Osteocyte (in vitro differentiated cells): Measurements from ENCODE around the gene IFI27L2. TPM values are rescaled to one million over a fixed set of nuclear protein-coding genes. Genes with fewer than 3 reads are reported as not detected.

Source experiments
- DNase-seq: peaks from one replicate; pipeline ENCODE4 v3.0.0; 2021; ENCODE audit warnings: mixed read lengths; ENCODE audit not compliant: unreplicated experiment; ENCODE audit errors: extremely low spot score
- H3K27ac Mint-ChIP-seq: one replicate; pipeline ENCODE4 v1.8.0; 2021; ENCODE audit warnings: mild to moderate bottlenecking, mixed read lengths; ENCODE audit not compliant: unreplicated experiment
- H3K27me3 Mint-ChIP-seq: one replicate; pipeline ENCODE4 v1.8.0; 2021; ENCODE audit warnings: mixed read lengths; ENCODE audit not compliant: unreplicated experiment
- H3K36me3 Mint-ChIP-seq: one replicate; pipeline ENCODE4 v1.8.0; 2021; ENCODE audit warnings: mixed read lengths; ENCODE audit not compliant: unreplicated experiment
- H3K4me1 Mint-ChIP-seq: one replicate; pipeline ENCODE4 v1.8.0; 2021; ENCODE audit warnings: mixed read lengths; ENCODE audit not compliant: unreplicated experiment
- H3K4me3 Mint-ChIP-seq: one replicate; pipeline ENCODE4 v1.8.0; 2021; ENCODE audit warnings: mild to moderate bottlenecking, moderate library complexity, mixed read lengths; ENCODE audit not compliant: unreplicated experiment
- H3K9me3 Mint-ChIP-seq: one replicate; pipeline ENCODE4 v1.8.0; 2021; ENCODE audit warnings: mixed read lengths; ENCODE audit not compliant: unreplicated experiment
- CTCF ChIP-seq: fragments of 200-600 bp; sonication (generic); IDR thresholded peaks from 2 replicates; pipeline ENCODE4 v1.5.0; 2021; ENCODE audit warnings: antibody characterized with exemption, mild to moderate bottlenecking, moderate library complexity
- total RNA-seq: library from RNA; stranded (reverse); gene quantifications from 2 replicates; pipeline ENCODE4 v1.2.1, GENCODE V29; 2021

The IFI27L2 gene
- total RNA-seq, 1 donor from 2014 or later: 44.7 TPM

- no peak for TF ChIP-seq CTCF
- peaks cover 7% of the 10 kb centered on the region for H3K4me1 Mint-ChIP-seq
- no peaks in the 10 kb centered on the region for H3K9me3 Mint-ChIP-seq
- no peak for DNase-seq
- H3K27ac Mint-ChIP-seq: no peak overlapping the region
- H3K36me3 Mint-ChIP-seq: no peaks in the 10 kb centered on the region
- H3K27me3 Mint-ChIP-seq: peaks cover 42% of the 10 kb centered on the region
- no peak overlapping the region for H3K4me3 Mint-ChIP-seq
Measured at GRCh38 chr14:94170136-94170535, 40.7 kb upstream of the IFI27L2 start.

GRCh38 chr14:94165744-94166143 lies 36.3 kb upstream of the IFI27L2 start:
- Mint-ChIP-seq H3K4me1 (no peaks in the 10 kb centered on the region), H3K27ac (no peak overlapping the region), H3K27me3 (peaks cover 36% of the 10 kb centered on the region), H3K9me3 (no peaks in the 10 kb centered on the region), H3K4me3 (no peak overlapping the region), H3K36me3 (no peaks in the 10 kb centered on the region)
- no peak for TF ChIP-seq CTCF
- no peak for DNase-seq

GRCh38 chr14:94164685-94165431 lies 35.5 kb upstream of the IFI27L2 start:
- no peak overlapping the region for H3K4me3 Mint-ChIP-seq
- no peak for DNase-seq
- H3K27me3 Mint-ChIP-seq: peaks cover 42% of the 10 kb centered on the region
- no peak for TF ChIP-seq CTCF
- no peaks in the 10 kb centered on the region for H3K36me3 Mint-ChIP-seq
- no peaks in the 10 kb centered on the region for H3K9me3 Mint-ChIP-seq
- H3K4me1 Mint-ChIP-seq: no peaks in the 10 kb centered on the region
- no peak overlapping the region for H3K27ac Mint-ChIP-seq

GRCh38 chr14:94163796-94164195 lies 34.4 kb upstream of the IFI27L2 start:
- TF ChIP-seq CTCF: no peak
- no peak overlapping the region for H3K27ac Mint-ChIP-seq

GRCh38 chr14:94162466-94162865 lies 33.1 kb upstream of the IFI27L2 start:
- H3K27me3 Mint-ChIP-seq: peaks cover 52% of the 10 kb centered on the region
- H3K36me3 Mint-ChIP-seq: no peaks in the 10 kb centered on the region
- no peaks in the 10 kb centered on the region for H3K4me1 Mint-ChIP-seq
- no peak for TF ChIP-seq CTCF
- H3K27ac Mint-ChIP-seq: no peak overlapping the region
- H3K4me3 Mint-ChIP-seq: no peak overlapping the region
- no peaks in the 10 kb centered on the region for H3K9me3 Mint-ChIP-seq
- DNase-seq: no peak

More at GRCh38 chr14:94163796-94164195, 34.4 kb upstream of the IFI27L2 start:
- Mint-ChIP-seq H3K9me3 (no peaks in the 10 kb centered on the region), H3K4me3 (no peak overlapping the region), H3K27me3 (peaks cover 47% of the 10 kb centered on the region), H3K36me3 (no peaks in the 10 kb centered on the region), H3K4me1 (no peaks in the 10 kb centered on the region)
- no peak for DNase-seq
